Endothelial cell of umbilical vein (primary cell): ENCODE measurements around the gene DDB1. TPM values are rescaled to one million over a fixed set of nuclear protein-coding genes. Genes with fewer than 3 reads are reported as not detected.
"Not testable (repeated sequence)": the region's sequence is repeated elsewhere in the genome, so short reads cannot be mapped to it uniquely, and the experiment has no call there.

Source experiments
- BruUV-seq: library from RNA; stranded (reverse); fragments of 400-500 nt; replicated peaks from 2 replicates; lab custom pipeline; 2021; lab: Mats Ljungman, UMichigan
- CTCF ChIA-PET: fragments of 300-600, 350-600 bp; sonication (Branson Sonifier 250); formaldehyde crosslinking; loops from one replicate; lab custom pipeline; 2021; ENCODE audit warnings: antibody characterized with exemption, inconsistent platforms; lab: Charles Lee
- POLR2A ChIA-PET: fragments of 300-600, 350-600 bp; sonication (Branson Sonifier 250); formaldehyde crosslinking; loops from one replicate; lab custom pipeline; 2021; ENCODE audit warnings: antibody characterized with exemption, inconsistent platforms; lab: Charles Lee
- DNase-seq: peaks from one replicate; pipeline ENCODE4 v3.0.0-alpha.2; 2011; ENCODE audit warnings: low read depth, low spot score
- FAIRE-seq: peaks from 2 replicates; lab custom pipeline; 2011; peaks lifted over from hg19 to GRCh38; lab: Jason Lieb, UNC
- H2AFZ ChIP-seq: 2 replicates; pipeline ENCODE4 v1.6.0; 2012; ENCODE audit warnings: low read depth, low read length, control low read depth, inconsistent platforms
- H3K27ac ChIP-seq: 2 replicates; pipeline ENCODE4 v1.5.1; 2011; ENCODE audit warnings: low read depth, mild to moderate bottlenecking, control low read depth, low read length, moderate library complexity; ENCODE audit not compliant: insufficient read depth
- H3K27me3 ChIP-seq, 2 experiments: 2 replicates each; pipeline versions ENCODE4 v1.6.0 to v1.6.1; 2011; ENCODE audit warnings: low read length in 2 of 2, mixed read lengths in 1 of 2; ENCODE audit not compliant: control insufficient read depth in 2 of 2, insufficient read depth in 2 of 2
- H3K36me3 ChIP-seq, 2 experiments: 2 replicates in 1 of 2; 3 replicates in 1 of 2; pipeline ENCODE4 v1.5.1; 2011; ENCODE audit warnings: low read length in 2 of 2, mild to moderate bottlenecking in 1 of 2, moderate library complexity in 1 of 2; ENCODE audit not compliant: control insufficient read depth in 2 of 2, insufficient read depth in 2 of 2; ENCODE audit errors: extremely low read depth in 1 of 2
- H3K4me1 ChIP-seq: 3 replicates; pipeline ENCODE4 v1.5.1; 2011; ENCODE audit warnings: mild to moderate bottlenecking, low read length; ENCODE audit not compliant: control insufficient read depth, insufficient read depth; ENCODE audit errors: extremely low read depth
- H3K4me2 ChIP-seq: 2 replicates; pipeline ENCODE4 v1.6.1; 2011; ENCODE audit warnings: low read length, control low read depth, mixed read lengths; ENCODE audit not compliant: insufficient read depth
- H3K4me3 ChIP-seq, 3 experiments: fragments of 200-600 bp in 1 of 3; sonication (generic), shearing (Covaris generic) in 1 of 3; replicated peaks in 1 of 3; 2 replicates each; pipeline ENCODE4 v1.5.1; 2011 to 2016; ENCODE audit warnings: control low read depth in 3 of 3, low read length in 3 of 3, mild to moderate bottlenecking in 2 of 3, inconsistent platforms in 1 of 3, low read depth in 1 of 3, moderate library complexity in 1 of 3; ENCODE audit not compliant: insufficient read depth in 1 of 3
- H3K79me2 ChIP-seq: 2 replicates; pipeline ENCODE4 v1.6.0; 2012; ENCODE audit warnings: low read length, inconsistent platforms; ENCODE audit not compliant: control insufficient read depth, insufficient read depth
- H3K9ac ChIP-seq: replicated peaks from 2 replicates; pipeline ENCODE3; 2011; ENCODE audit warnings: low read length, control low read depth; ENCODE audit not compliant: insufficient read depth; ENCODE audit errors: extremely low read depth
- H3K9me1 ChIP-seq: replicated peaks from 3 replicates; pipeline ENCODE4 v1.6.0; 2011; ENCODE audit warnings: mild to moderate bottlenecking, low read length; ENCODE audit not compliant: control insufficient read depth, insufficient read depth; ENCODE audit errors: extremely low read depth
- H3K9me3 ChIP-seq: replicated peaks from 2 replicates; pipeline ENCODE4 v1.5.1; 2012; ENCODE audit warnings: low read length, inconsistent platforms; ENCODE audit not compliant: control insufficient read depth, insufficient read depth
- H4K20me1 ChIP-seq: replicated peaks from 2 replicates; pipeline ENCODE3; 2011; ENCODE audit warnings: mild to moderate bottlenecking, low read length; ENCODE audit not compliant: control insufficient read depth, insufficient read depth; ENCODE audit errors: extremely low read depth
- CTCF ChIP-seq, 2 donors: IDR thresholded peaks; 1 replicate in 1 of 2; 2 replicates in 1 of 2; pipeline ENCODE4 v1.5.1; 2011; ENCODE audit warnings: low read length in 2 of 2, mild to moderate bottlenecking in 2 of 2, moderate library complexity in 2 of 2, control low read depth in 1 of 2, inconsistent platforms in 1 of 2, low read depth in 1 of 2; ENCODE audit not compliant: insufficient read depth in 1 of 2; ENCODE audit errors: extremely low read depth in 1 of 2
- EZH2 ChIP-seq: IDR thresholded peaks from 2 replicates; pipeline ENCODE4 v1.6.1; 2012; ENCODE audit warnings: borderline replicate concordance, low read depth, mild to moderate bottlenecking, moderate library complexity, low read length, inconsistent platforms; ENCODE audit not compliant: severe bottlenecking
- FOS ChIP-seq: IDR thresholded peaks from 2 replicates; pipeline ENCODE4 v1.6.1; 2011; ENCODE audit warnings: mild to moderate bottlenecking, low read length, moderate library complexity, borderline replicate concordance; ENCODE audit not compliant: insufficient read depth
- POLR2A ChIP-seq: IDR thresholded peaks from 2 replicates; pipeline ENCODE4 v1.6.1; 2012; ENCODE audit warnings: low read depth, mild to moderate bottlenecking, control low read depth, low read length
- dilution Hi-C: fragments of 300-500 bp; cut with MboI; formaldehyde crosslinking; loops from one replicate; pipeline ENCODE4 v1.15.0; 2019; ENCODE audit warnings: low sequenced_read_pairs; ENCODE audit not compliant: extremely low pct_ligation_motif_present
- intact Hi-C: fragments of 100-400 bp; cut with micrococcal nuclease; formaldehyde crosslinking; loops from one replicate; pipeline ENCODE4 v1.10.0; 2022
- polyA plus RNA-seq, 4 experiments: library from polyadenylated mRNA; depleted of rRNA in 3 of 4; stranded (reverse) in 3 of 4; unstranded in 1 of 4; fragments of >200 nt; gene quantifications; 2 replicates each; pipeline versions ENCODE4 v1.2.1 to v1.2.3, GENCODE V29; 2011 to 2012; ENCODE audit warnings: missing spikeins in 1 of 4
- total RNA-seq: library from RNA; stranded (reverse); gene quantifications from 2 replicates; pipeline ENCODE4 v1.2.3, GENCODE V29; 2021

Gene DDB1
- total and polyA plus RNA-seq, 2 donors (not counting 3 experiments of a cell fraction or from before 2014, with no cell fraction given), result 229 to 230 TPM

GRCh38 chr11:61254403-61255025 is 78.4 kb downstream of the DDB1 start:
- H3K9me3 ChIP-seq, result no peaks in the 10 kb centered on the region
- H3K27ac ChIP-seq, result no peak overlapping the region
- no peak overlapping the region for H2AFZ ChIP-seq
- no peaks in the 10 kb centered on the region for H3K79me2 ChIP-seq
- no peak for TF ChIP-seq EZH2
- TF ChIP-seq POLR2A, result no peak
- peak; percentile 75 to 96 for TF ChIP-seq CTCF (IDR thresholded peaks at IDR 0.05; ENCODE audit: extremely low read depth in 1 of 2, insufficient read depth in 1 of 2, low read depth in 1 of 2, low read length in 2 of 2)
- no peak for TF ChIP-seq FOS
- ChIA-PET CTCF (interaction anchor here (0.8 to 5.6 kb wide), 11 partner anchors 12 to 262 kb away, joined by 3 to 81 read pairs (median 5); partner anchors contain the start of genes TMEM216 and VWCE), POLR2A (no interaction called here)
- dilution Hi-C loops, result no loop called here
- H3K4me2 ChIP-seq, result no peak overlapping the region
- FAIRE-seq, result peak; percentile 87
- peaks cover 0 to 1% of the 10 kb centered on the region in 2 experiments for H3K27me3 ChIP-seq
- no peaks in the 10 kb centered on the region for H4K20me1 ChIP-seq
- BruUV-seq, result no TSS peak
- intact Hi-C loops, result loop anchor here (1.0 to 10.0 kb wide), 4 partner anchors 27 to 131 kb away; partner anchors contain the start of genes DDB1 and TKFC
- H3K36me3 ChIP-seq, result no peaks in the 10 kb centered on the region
- no peaks in the 10 kb centered on the region for H3K4me1 ChIP-seq
- no peak overlapping the region for H3K4me3 ChIP-seq
- H3K9ac ChIP-seq, result no peak overlapping the region
- DNase-seq, result peak; percentile 61
- no peaks in the 10 kb centered on the region for H3K9me1 ChIP-seq

GRCh38 chr11:61252332-61252731 is 80.6 kb downstream of the DDB1 start:
- H2AFZ ChIP-seq, H3K79me2 ChIP-seq, FAIRE-seq, POLR2A ChIA-PET, H3K4me1 ChIP-seq, H3K27ac ChIP-seq, H3K9ac ChIP-seq, H3K4me2 ChIP-seq, H3K27me3 ChIP-seq, H3K36me3 ChIP-seq, DNase-seq, H3K9me3 ChIP-seq, dilution Hi-C loops, H3K4me3 ChIP-seq, H3K9me1 ChIP-seq, BruUV-seq, H4K20me1 ChIP-seq: not testable (repeated sequence)
- intact Hi-C loops, result loop anchor here (10.0 kb wide), 1 partner anchor 82 kb away; the partner anchor contains the start of genes DDB1 and TKFC
- CTCF ChIA-PET, result interaction anchor here (1.7 to 5.6 kb wide), 4 partner anchors 10 to 422 kb away, joined by 3 to 81 read pairs (median 20); partner anchors contain the start of gene VWCE

- H3K27ac ChIP-seq, FAIRE-seq, H3K4me2 ChIP-seq, H3K4me3 ChIP-seq, dilution Hi-C loops, H3K4me1 ChIP-seq, DNase-seq, H3K9ac ChIP-seq, H3K27me3 ChIP-seq, H3K9me1 ChIP-seq, H3K79me2 ChIP-seq, H4K20me1 ChIP-seq, BruUV-seq, H3K36me3 ChIP-seq, H2AFZ ChIP-seq, H3K9me3 ChIP-seq: not testable (repeated sequence)
- intact Hi-C loops, result loop anchor here (10.0 kb wide), 1 partner anchor 84 kb away; the partner anchor contains the start of genes DDB1 and TKFC
- ChIA-PET CTCF (interaction anchor here (1.7 to 5.6 kb wide), 3 partner anchors 11 to 421 kb away, joined by 3 to 81 read pairs (median 7); no protein-coding TSS in a partner anchor), POLR2A (interaction anchor here (0.9 kb wide), 1 partner anchor 11 kb away, joined by 4 read pairs; no protein-coding TSS in a partner anchor)
Observed at GRCh38 chr11:61250796-61251765, 81.8 kb downstream of the DDB1 start.
